ENCODE data around the gene ATP5F1D.
"Not testable (repeated sequence)": the region's sequence is repeated elsewhere in the genome, so short reads cannot be mapped to it uniquely, and the experiment has no call there.

The ATP5F1D gene

GRCh38 chr19:1246265-1247087 lies 4.9 kb downstream of the ATP5F1D start:
- FAIRE-seq; DNase-seq (ENCODE audit: low spot score): not testable (repeated sequence)

GRCh38 chr19:1247748-1248138 lies 6.2 kb downstream of the ATP5F1D start:
- FAIRE-seq = no peak

GRCh38 chr19:1248139-1248785 lies 6.7 kb downstream of the ATP5F1D start, which contains the start of gene MIDN:
Gene MIDN (plus strand): TSS chr19:1248583. CDS start chr19:1250297, 1,714 bp downstream.
- DNase-seq (ENCODE audit: low spot score) (peak; percentile 85), FAIRE-seq (no peak)

More at GRCh38 chr19:1247748-1248138, 6.2 kb downstream of the ATP5F1D start:
- DNase-seq (ENCODE audit: low spot score) = no peak

- FAIRE-seq (no peak), DNase-seq (ENCODE audit: low spot score) (peak; percentile 60)
These were observed 7.3 kb downstream of the ATP5F1D start for GRCh38 chr19:1248786-1249297.

GRCh38 chr19:1249298-1249989 lies 7.9 kb downstream of the ATP5F1D start:
- FAIRE-seq (no peak), DNase-seq (ENCODE audit: low spot score) (peak; percentile 92)

GRCh38 chr19:1249990-1250436 lies 8.5 kb downstream of the ATP5F1D start:
- no peak for FAIRE-seq

GRCh38 chr19:1250437-1251260 lies 9.1 kb downstream of the ATP5F1D start:
- peak; percentile 19 for DNase-seq (ENCODE audit: low spot score)
- no peak for FAIRE-seq

More at GRCh38 chr19:1249990-1250436, 8.5 kb downstream of the ATP5F1D start:
- DNase-seq (ENCODE audit: low spot score) = no peak

GRCh38 chr19:1251330-1252220 lies 10.0 kb downstream of the ATP5F1D start:
- DNase-seq (ENCODE audit: low spot score) = peak; percentile 65
- FAIRE-seq = no peak

- DNase-seq (ENCODE audit: low spot score) (peak; percentile 91), FAIRE-seq (peak; percentile 87)
These were observed 10.8 kb downstream of the ATP5F1D start for GRCh38 chr19:1252221-1252820.

- DNase-seq (ENCODE audit: low spot score) (peak; percentile 96), FAIRE-seq (peak; percentile 80)
These were observed 11.4 kb downstream of the ATP5F1D start for GRCh38 chr19:1252821-1253513.

GRCh38 chr19:1253514-1254080 lies 12.0 kb downstream of the ATP5F1D start:
- FAIRE-seq (no peak), DNase-seq (ENCODE audit: low spot score) (peak; percentile 57)

- FAIRE-seq (no peak), DNase-seq (ENCODE audit: low spot score) (no peak)
These were observed 12.6 kb downstream of the ATP5F1D start for GRCh38 chr19:1254081-1254527.

GRCh38 chr19:1254530-1255185 lies 13.1 kb downstream of the ATP5F1D start:
- DNase-seq (ENCODE audit: low spot score) (no peak), FAIRE-seq (no peak)

GRCh38 chr19:1255186-1256161 lies 13.9 kb downstream of the ATP5F1D start:
- FAIRE-seq (no peak), DNase-seq (ENCODE audit: low spot score) (no peak)

GRCh38 chr19:1256646-1257474 lies 15.3 kb downstream of the ATP5F1D start:
- no peak for FAIRE-seq
- DNase-seq (ENCODE audit: low spot score) = no peak
